Ishikawa (cell line): ENCODE results near the gene MTX1.

Experiments
- CEBPB ChIP-seq: IDR thresholded peaks from 2 replicates; pipeline ENCODE4 v1.6.1; 2012
- CREB1 ChIP-seq: IDR thresholded peaks from 2 replicates; pipeline ENCODE4 v1.6.1; 2012; ENCODE audit warnings: low read depth
- EGR1 ChIP-seq: IDR thresholded peaks from 2 replicates; pipeline ENCODE4 v1.6.1; 2012
- EP300 ChIP-seq: IDR thresholded peaks from 2 replicates; pipeline ENCODE4 v1.6.1; 2012; ENCODE audit warnings: borderline replicate concordance
- FOXM1 ChIP-seq: IDR thresholded peaks from 2 replicates; pipeline ENCODE4 v1.6.1; 2012; ENCODE audit warnings: low read depth, borderline replicate concordance
- NFIC ChIP-seq: IDR thresholded peaks from 2 replicates; pipeline ENCODE4 v1.6.1; 2012
- RAD21 ChIP-seq: IDR thresholded peaks from 2 replicates; pipeline ENCODE4 v1.6.1; 2012; ENCODE audit warnings: low read depth
- REST ChIP-seq: IDR thresholded peaks from 2 replicates; pipeline ENCODE4 v1.6.1; 2012; ENCODE audit warnings: low read depth, mild to moderate bottlenecking
- TAF1 ChIP-seq: IDR thresholded peaks from 2 replicates; pipeline ENCODE4 v1.6.1; 2012; ENCODE audit warnings: low read depth, mild to moderate bottlenecking
- TCF12 ChIP-seq: IDR thresholded peaks from 2 replicates; pipeline ENCODE4 v1.6.1; 2012; ENCODE audit warnings: low read depth
- TEAD4 ChIP-seq: IDR thresholded peaks from 2 replicates; pipeline ENCODE4 v1.6.1; 2012
- USF1 ChIP-seq: IDR thresholded peaks from 2 replicates; pipeline ENCODE4 v1.6.1; 2012
- YY1 ChIP-seq: IDR thresholded peaks from 2 replicates; pipeline ENCODE4 v1.6.1; 2012; ENCODE audit warnings: low read depth
- ZBTB7A ChIP-seq: IDR thresholded peaks from 2 replicates; pipeline ENCODE4 v1.6.1; 2012; ENCODE audit warnings: low read depth
- TF ChIP-seq, protein P1 (sequence below): IDR thresholded peaks from 2 replicates; pipeline ENCODE4 v1.6.1; 2012

MTX1 gene

GRCh38 chr1:155205969-155206593 lies 2.4 kb upstream of the MTX1 start:
- TF ChIP-seq REST (no peak), YY1 (no peak), EP300 (no peak), EGR1 (no peak), NFIC (no peak)

DNA sequence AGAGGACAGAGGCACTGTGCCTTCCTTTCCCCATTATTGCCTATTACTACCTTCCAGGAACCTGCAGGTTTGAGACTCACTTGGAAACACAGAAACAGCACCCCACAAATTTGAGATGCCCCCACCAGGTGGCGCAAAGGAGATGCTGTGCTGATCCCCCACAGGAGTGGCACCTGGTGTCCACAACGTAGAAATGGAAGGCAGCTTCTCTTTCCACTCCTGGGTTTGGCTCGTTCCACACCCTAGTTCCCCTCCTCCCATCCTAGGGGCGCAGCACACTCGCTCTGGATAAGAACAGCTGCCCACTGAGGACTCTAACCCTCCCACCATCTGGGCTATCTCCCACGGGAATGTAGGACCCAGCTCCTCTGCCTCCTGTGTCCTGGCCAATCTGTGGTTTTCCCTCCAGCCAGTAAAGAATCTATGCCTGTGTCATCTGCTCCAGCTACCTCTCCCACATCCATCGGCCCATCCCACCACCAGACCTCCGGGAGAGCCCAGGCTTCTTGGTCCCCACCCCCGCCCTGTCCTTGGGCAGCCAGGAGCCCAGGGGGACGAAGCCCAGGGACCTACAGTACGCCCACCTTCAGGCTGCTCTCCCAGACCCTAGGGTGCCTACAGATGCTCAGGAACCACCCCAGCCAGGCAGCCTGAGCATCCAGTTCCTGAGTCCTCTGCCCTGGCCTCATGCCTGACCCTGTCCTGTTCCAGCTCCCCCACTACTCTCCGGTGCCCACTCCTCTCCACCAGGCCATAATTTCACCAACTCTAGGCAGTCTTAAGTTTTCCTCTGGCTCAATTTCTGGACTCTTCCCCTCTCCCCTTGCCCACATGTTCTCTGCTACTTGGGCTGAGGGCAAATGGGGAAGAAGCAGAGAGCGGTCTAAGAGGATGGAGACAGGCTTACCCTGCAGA lies 1.3 kb upstream of the MTX1 start:
- TF ChIP-seq RAD21 (peak; percentile 75), NFIC (no peak), EGR1 (no peak), TAF1 (no peak), ZBTB7A (no peak), TEAD4 (no peak), REST (no peak), FOXM1 (no peak), YY1 (0 out of 2 replicates have a peak, but pooled peaks have one; percentile 24), CREB1 (no peak), EP300 (no peak)
- TF ChIP-seq, protein P1, sequence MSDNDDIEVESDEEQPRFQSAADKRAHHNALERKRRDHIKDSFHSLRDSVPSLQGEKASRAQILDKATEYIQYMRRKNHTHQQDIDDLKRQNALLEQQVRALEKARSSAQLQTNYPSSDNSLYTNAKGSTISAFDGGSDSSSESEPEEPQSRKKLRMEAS, result no peak

DNA sequence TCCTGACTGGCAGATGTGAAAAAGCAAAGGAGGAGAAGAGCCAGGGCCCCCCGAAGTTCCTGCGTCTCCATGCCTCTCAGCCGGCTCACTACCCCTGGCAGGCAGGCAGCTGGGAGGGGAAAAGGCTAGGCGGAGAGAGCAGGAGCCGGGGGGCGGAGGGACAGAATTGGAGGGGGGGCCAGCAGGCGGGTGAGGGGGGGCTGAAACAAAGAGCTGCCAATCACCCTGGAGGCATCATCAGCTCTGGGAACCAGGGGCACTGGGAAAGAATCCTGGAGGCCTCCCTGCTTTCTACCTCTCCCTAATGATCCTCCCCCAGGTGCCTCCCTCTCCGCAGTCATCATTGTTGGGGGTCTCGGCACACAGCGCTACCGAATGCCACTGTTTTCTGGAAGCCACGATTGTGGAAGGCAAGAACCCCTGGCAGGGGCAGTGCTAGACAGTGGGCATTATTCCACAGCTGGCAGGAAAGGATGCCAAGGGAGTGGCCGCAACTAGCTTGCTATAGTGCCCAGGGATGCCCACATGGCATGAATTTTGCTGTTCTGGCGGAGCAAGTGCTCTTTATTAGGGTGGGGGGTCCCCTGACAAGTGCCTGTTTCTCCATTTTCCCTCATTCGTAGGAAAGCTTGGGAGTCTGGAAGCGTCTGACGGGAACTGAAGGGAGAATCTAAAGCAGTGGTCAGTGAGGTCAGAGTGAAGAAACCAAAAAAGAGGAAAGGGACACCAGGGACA lies 522 bp upstream of the MTX1 start, which contains the start of gene THBS3:
TSS of gene THBS3 (minus strand) at position 92 of the 735 bp plus-strand sequence. CDS start at position 71, 21 bp downstream.
- TF ChIP-seq, protein P1, result no peak
- no peak for TF ChIP-seq TEAD4
- no peak for TF ChIP-seq RAD21
- TF ChIP-seq TAF1, result no peak
- TF ChIP-seq EP300, result no peak
- no peak for TF ChIP-seq NFIC
- TF ChIP-seq USF1, result no peak
- no peak for TF ChIP-seq EGR1
- TF ChIP-seq CEBPB, result no peak
- TF ChIP-seq ZBTB7A, result no peak
- no peak for TF ChIP-seq FOXM1
- TF ChIP-seq YY1, result no peak
- TF ChIP-seq REST, result no peak
- no peak for TF ChIP-seq CREB1
- no peak for TF ChIP-seq TCF12

DNA sequence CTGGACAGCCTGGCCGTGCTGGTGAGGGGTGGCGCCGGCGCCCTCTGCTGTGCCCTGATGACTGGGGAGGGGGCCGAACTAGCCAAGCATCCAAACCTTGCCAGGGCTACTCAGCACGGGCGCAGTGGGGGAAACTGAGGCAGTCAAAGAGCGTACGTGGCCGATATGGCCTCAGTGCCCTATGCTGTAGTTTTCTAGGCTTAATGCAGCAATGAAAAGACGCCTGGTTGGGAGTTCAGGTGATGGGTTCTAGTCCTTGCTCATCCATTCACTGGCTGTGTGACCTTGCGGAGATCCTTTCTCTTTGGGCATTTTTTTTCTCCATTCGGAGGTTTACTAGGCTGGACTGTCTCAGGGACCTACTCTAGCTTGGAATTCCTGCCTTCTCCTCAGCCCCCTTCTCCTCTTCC lies 822 bp downstream of the MTX1 start:
- TF ChIP-seq TEAD4, result no peak
- TF ChIP-seq REST, result no peak
- TF ChIP-seq USF1, result no peak
